HFFc6 (cell line): ENCODE data around the gene ATG4D. TPM values are rescaled to one million over a fixed set of nuclear protein-coding genes. Genes with fewer than 3 reads are reported as not detected.
"Not testable (repeated sequence)": the region's sequence is repeated elsewhere in the genome, so short reads cannot be mapped to it uniquely, and the experiment has no call there.

Source experiments
- DNase-seq: peaks from one replicate; pipeline ENCODE4 v3.0.0-alpha.2; 2018
- H3K27ac Mint-ChIP-seq: 2 replicates; pipeline ENCODE4 v1.8.0; 2020; ENCODE audit warnings: mild to moderate bottlenecking, mixed read lengths
- H3K27me3 Mint-ChIP-seq: 2 replicates; pipeline ENCODE4 v1.8.0; 2021; ENCODE audit warnings: mild to moderate bottlenecking, moderate library complexity, mixed read lengths; ENCODE audit not compliant: insufficient read depth
- H3K36me3 Mint-ChIP-seq: 2 replicates; pipeline ENCODE4 v1.8.0; 2021; ENCODE audit warnings: low read depth, mixed read lengths
- H3K4me1 Mint-ChIP-seq: 2 replicates; pipeline ENCODE4 v1.8.0; 2020; ENCODE audit warnings: low read depth, mixed read lengths
- H3K4me3 Mint-ChIP-seq: 2 replicates; pipeline ENCODE4 v1.8.0; 2020; ENCODE audit warnings: mild to moderate bottlenecking, moderate library complexity, mixed read lengths
- H3K9me3 Mint-ChIP-seq: 2 replicates; pipeline ENCODE4 v1.8.0; 2020; ENCODE audit warnings: mild to moderate bottlenecking, mixed read lengths
- CTCF ChIP-seq: fragments of 200-600 bp; sonication (generic); IDR thresholded peaks from 2 replicates; pipeline ENCODE4 v1.5.0; 2021; ENCODE audit warnings: antibody characterized with exemption, mild to moderate bottlenecking
- total RNA-seq, 6 experiments: library from RNA; stranded (reverse); fragmentation: NEBNext Ultra II Directional; extraction: Animal tissue kit (Norgen Biotek cat#: 25700); gene quantifications; 2 replicates in 1 of 6; 3 replicates in 5 of 6; pipeline ENCODE4 v1.2.3, GENCODE V29; 2021

ATG4D gene
- total RNA-seq, 6 experiments from 2014 or later, result 19.4 to 24.5 (median 22.5) TPM

GRCh38 chr19:10535613-10536012, 8.1 kb upstream of the ATG4D start:
- H3K36me3 Mint-ChIP-seq, result 0 out of 2 replicates have a peak, but pooled peaks cover 6% of the 10 kb centered on the region
- DNase-seq, result no peak
- H3K4me3 Mint-ChIP-seq, result no peak overlapping the region
- peaks cover 10% of the 10 kb centered on the region for H3K27me3 Mint-ChIP-seq
- H3K27ac Mint-ChIP-seq, result no peak overlapping the region; the same call in 1 of the 2 replicates
- no peak for TF ChIP-seq CTCF
- H3K4me1 Mint-ChIP-seq, result peaks cover 17% of the 10 kb centered on the region
- no peaks in the 10 kb centered on the region for H3K9me3 Mint-ChIP-seq

GRCh38 chr19:10537668-10538067, 6.0 kb upstream of the ATG4D start:
- DNase-seq, result no peak
- Mint-ChIP-seq H3K36me3 (no peaks in the 10 kb centered on the region), H3K9me3 (no peaks in the 10 kb centered on the region), H3K4me3 (no peak overlapping the region), H3K27ac (no peak overlapping the region), H3K4me1 (peaks cover 11% of the 10 kb centered on the region), H3K27me3 (peaks cover 10% of the 10 kb centered on the region)
- no peak for TF ChIP-seq CTCF

GRCh38 chr19:10538204-10538983, 5.3 kb upstream of the ATG4D start:
- Mint-ChIP-seq H3K36me3 (no peaks in the 10 kb centered on the region), H3K27me3 (peaks cover 10% of the 10 kb centered on the region), H3K27ac (no peak overlapping the region), H3K4me1 (peaks cover 8% of the 10 kb centered on the region), H3K9me3 (no peaks in the 10 kb centered on the region), H3K4me3 (no peak overlapping the region)
- DNase-seq, result no peak
- TF ChIP-seq CTCF, result no peak

GRCh38 chr19:10539016-10539415, 4.7 kb upstream of the ATG4D start:
- not testable (repeated sequence) for DNase-seq, H3K36me3 Mint-ChIP-seq, H3K9me3 Mint-ChIP-seq, H3K27ac Mint-ChIP-seq, H3K4me3 Mint-ChIP-seq, H3K4me1 Mint-ChIP-seq
- H3K27me3 Mint-ChIP-seq, result peaks cover 10% of the 10 kb centered on the region

GRCh38 chr19:10543059-10543419, 665 bp upstream of the ATG4D start:
- peak overlapping the region; percentile 48; the same call in 1 of the 2 replicates for H3K27ac Mint-ChIP-seq
- H3K27me3 Mint-ChIP-seq, result peaks cover 5% of the 10 kb centered on the region
- H3K4me1 Mint-ChIP-seq, result peaks cover 8% of the 10 kb centered on the region
- no peaks in the 10 kb centered on the region for H3K36me3 Mint-ChIP-seq
- H3K9me3 Mint-ChIP-seq, result no peaks in the 10 kb centered on the region
- DNase-seq, result no peak
- H3K4me3 Mint-ChIP-seq, result peak overlapping the region; percentile 74
- TF ChIP-seq CTCF, result no peak

- H3K4me1 Mint-ChIP-seq, result peaks cover 8% of the 10 kb centered on the region
- peaks cover 5% of the 10 kb centered on the region for H3K27me3 Mint-ChIP-seq
- no peaks in the 10 kb centered on the region; the same call in 1 of the 2 replicates for H3K36me3 Mint-ChIP-seq
- peak overlapping the region; percentile 72 for H3K27ac Mint-ChIP-seq
- no peaks in the 10 kb centered on the region for H3K9me3 Mint-ChIP-seq
- peak overlapping the region; percentile 93 for H3K4me3 Mint-ChIP-seq
- TF ChIP-seq CTCF, result no peak
- no peak for DNase-seq
Observed at GRCh38 chr19:10544242-10544752, 593 bp downstream of the ATG4D start.
